Mesenchymal stem cell (in vitro differentiated cells and primary cell): ENCODE data around the gene INPP5A.

ENCODE experiments used
- DNase-seq: peaks from one replicate; pipeline ENCODE4 v3.0.0-alpha.2; 2013
- H2AFZ ChIP-seq: one replicate; pipeline ENCODE4 v1.6.1; 2013; ENCODE audit warnings: low read depth, mild to moderate bottlenecking, control low read depth, inconsistent platforms, low read length, moderate library complexity
- H2AK5ac ChIP-seq: 2 replicates; pipeline ENCODE4 v1.6.1; 2013; ENCODE audit warnings: low read length, moderate library complexity, mild to moderate bottlenecking, inconsistent platforms; ENCODE audit not compliant: severe bottlenecking
- H2BK120ac ChIP-seq: one replicate; pipeline ENCODE4 v1.6.1; 2013; ENCODE audit warnings: low read depth, mild to moderate bottlenecking, inconsistent platforms, low read length, moderate library complexity
- H2BK12ac ChIP-seq, 2 experiments: one replicate each; pipeline ENCODE4 v1.6.1; 2013; ENCODE audit warnings: inconsistent platforms in 2 of 2, low read length in 2 of 2, mild to moderate bottlenecking in 2 of 2, moderate library complexity in 2 of 2, control low read depth in 1 of 2
- H2BK15ac ChIP-seq: one replicate; pipeline ENCODE4 v1.6.1; 2013; ENCODE audit warnings: mild to moderate bottlenecking, low read depth, inconsistent platforms; ENCODE audit not compliant: poor library complexity, severe bottlenecking
- H2BK5ac ChIP-seq: 2 replicates; pipeline ENCODE4 v1.6.1; 2013; ENCODE audit warnings: low read depth, mild to moderate bottlenecking, low read length, control low read depth, inconsistent platforms; ENCODE audit not compliant: poor library complexity, severe bottlenecking
- H3K14ac ChIP-seq, 2 experiments: one replicate each; pipeline ENCODE4 v1.6.1; 2013; ENCODE audit warnings: inconsistent platforms in 2 of 2, low read length in 2 of 2, control low read depth in 1 of 2, mild to moderate bottlenecking in 1 of 2, moderate library complexity in 1 of 2
- H3K18ac ChIP-seq, 2 experiments: one replicate each; pipeline ENCODE4 v1.6.1; 2013; ENCODE audit warnings: inconsistent platforms in 2 of 2, low read length in 2 of 2, control low read depth in 1 of 2, low read depth in 1 of 2, mild to moderate bottlenecking in 1 of 2
- H3K23ac ChIP-seq, 2 experiments: one replicate each; pipeline ENCODE4 v1.6.1; 2013; ENCODE audit warnings: inconsistent platforms in 2 of 2, low read length in 2 of 2, mild to moderate bottlenecking in 2 of 2, moderate library complexity in 2 of 2, control low read depth in 1 of 2
- H3K27ac ChIP-seq: 2 replicates; pipeline ENCODE4 v1.5.1; 2013; ENCODE audit warnings: mild to moderate bottlenecking, moderate library complexity, low read length, control low read depth, inconsistent platforms; ENCODE audit not compliant: poor library complexity, severe bottlenecking
- H3K27me3 ChIP-seq, 2 experiments: 2 replicates each; pipeline versions ENCODE4 v1.6.1 to v1.7.0; 2013; ENCODE audit warnings: low read length in 2 of 2, mild to moderate bottlenecking in 2 of 2, moderate library complexity in 2 of 2, control low read depth in 1 of 2, inconsistent platforms in 1 of 2; ENCODE audit not compliant: control insufficient read depth in 1 of 2, insufficient read depth in 1 of 2
- H3K36me3 ChIP-seq, 2 experiments: 2 replicates each; pipeline versions ENCODE4 v1.6.1 to v1.7.0; 2013; ENCODE audit warnings: low read length in 2 of 2, control low read depth in 1 of 2, inconsistent platforms in 1 of 2, low read depth in 1 of 2, mild to moderate bottlenecking in 1 of 2; ENCODE audit not compliant: insufficient read depth in 2 of 2, control insufficient read depth in 1 of 2
- H3K4ac ChIP-seq, 2 experiments: one replicate each; pipeline ENCODE4 v1.6.1; 2013; ENCODE audit warnings: inconsistent platforms in 2 of 2, low read length in 2 of 2, mild to moderate bottlenecking in 2 of 2, moderate library complexity in 2 of 2, control low read depth in 1 of 2, low read depth in 1 of 2
- H3K4me1 ChIP-seq: 2 replicates; pipeline ENCODE4 v1.6.1; 2013; ENCODE audit warnings: low read depth, low read length, control low read depth; ENCODE audit not compliant: control insufficient read depth, insufficient read depth
- H3K4me2 ChIP-seq: 2 replicates; pipeline ENCODE4 v1.6.1; 2013; ENCODE audit warnings: low read length, mild to moderate bottlenecking, inconsistent platforms; ENCODE audit not compliant: poor library complexity, severe bottlenecking
- H3K4me3 ChIP-seq, 2 experiments: 2 replicates each; pipeline versions ENCODE4 v1.5.1 to v1.7.0; 2013; ENCODE audit warnings: low read length in 2 of 2, mild to moderate bottlenecking in 2 of 2, control low read depth in 1 of 2, low read depth in 1 of 2; ENCODE audit not compliant: insufficient read depth in 1 of 2
- H3K79me1 ChIP-seq: replicated peaks from 2 replicates; pipeline ENCODE4 v1.6.1; 2013; ENCODE audit warnings: mild to moderate bottlenecking, control low read depth, low read length, inconsistent platforms; ENCODE audit not compliant: poor library complexity, severe bottlenecking
- H3K9ac ChIP-seq: 2 replicates; pipeline ENCODE4 v1.7.0; 2013; ENCODE audit warnings: mild to moderate bottlenecking, low read length, moderate library complexity
- H3K9me3 ChIP-seq: 2 replicates; pipeline ENCODE4 v1.7.0; 2013; ENCODE audit warnings: mild to moderate bottlenecking, low read length; ENCODE audit not compliant: control insufficient read depth
- H4K8ac ChIP-seq: one replicate; pipeline ENCODE4 v1.6.1; 2013; ENCODE audit warnings: inconsistent platforms, mild to moderate bottlenecking, low read length, moderate library complexity
- H4K91ac ChIP-seq: one replicate; pipeline ENCODE4 v1.6.1; 2013; ENCODE audit warnings: mild to moderate bottlenecking, low read length, inconsistent platforms
- WGBS: methylation state at CpG from one replicate; pipeline ENCODE4 v1.1.7; 2013; ENCODE audit warnings: mixed read lengths; 5-methylcytosine and 5-hydroxymethylcytosine counted together

Gene INPP5A

GRCh38 chr10:132664407-132664806 is 126.8 kb downstream of the INPP5A start:
- Histone ChIP-seq H4K8ac (no peak overlapping the region), H3K27me3 (no peaks in the 10 kb centered on the region), H3K79me1 (peaks cover 4% of the 10 kb centered on the region), H2BK15ac (no peak overlapping the region), H2AFZ (no peak overlapping the region), H2BK12ac (peak overlapping the region; percentile 17 to 44), H3K4me2 (no peak overlapping the region), H2BK5ac (no peak overlapping the region), H2BK120ac (no peak overlapping the region), H3K36me3 (peaks cover 9 to 11% of the 10 kb centered on the region in 2 experiments), H3K27ac (no peak overlapping the region), H3K4me3 (no peak overlapping the region), H3K23ac (no peak overlapping the region), H3K9me3 (no peaks in the 10 kb centered on the region), H3K18ac (no peak overlapping the region), H3K4ac (peak overlapping the region in 1 of 2 experiments; percentile 17), H3K9ac (no peak overlapping the region), H3K14ac (peak overlapping the region in 1 of 2 experiments; percentile 9), H3K4me1 (peaks cover 42% of the 10 kb centered on the region), H4K91ac (no peak overlapping the region), H2AK5ac (peak overlapping the region; percentile 9)
- 86% methylated on average over 6 of the region's 6 CpGs for WGBS
- DNase-seq, result no peak

GRCh38 chr10:132664883-132665282 is 127.3 kb downstream of the INPP5A start:
- DNase-seq, result no peak
- H3K9ac ChIP-seq, result no peak overlapping the region
- no peak overlapping the region for H2BK12ac ChIP-seq
- peak overlapping the region; percentile 3 for H4K91ac ChIP-seq
- no peak overlapping the region for H3K4me2 ChIP-seq
- no peak overlapping the region for H3K27ac ChIP-seq
- no peak overlapping the region for H2BK120ac ChIP-seq
- H4K8ac ChIP-seq, result no peak overlapping the region
- H2BK5ac ChIP-seq, result no peak overlapping the region
- peaks cover 8% of the 10 kb centered on the region for H3K79me1 ChIP-seq
- H2AK5ac ChIP-seq, result peak overlapping the region; percentile 9
- no peak overlapping the region for H3K14ac ChIP-seq
- H3K18ac ChIP-seq, result no peak overlapping the region
- no peak overlapping the region for H3K4ac ChIP-seq
- WGBS, result 96% methylated on average over 16 of the region's 16 CpGs
- H3K23ac ChIP-seq, result no peak overlapping the region
- H3K4me3 ChIP-seq, result no peak overlapping the region
- H3K27me3 ChIP-seq, result no peaks in the 10 kb centered on the region
- no peak overlapping the region for H2AFZ ChIP-seq
- H2BK15ac ChIP-seq, result no peak overlapping the region
- peaks cover 4 to 11% of the 10 kb centered on the region in 2 experiments for H3K36me3 ChIP-seq
- H3K9me3 ChIP-seq, result no peaks in the 10 kb centered on the region
- peaks cover 42% of the 10 kb centered on the region for H3K4me1 ChIP-seq

GRCh38 chr10:132665946-132666704 is 128.5 kb downstream of the INPP5A start:
- Histone ChIP-seq H3K27ac (peak overlapping the region; percentile 67), H2BK15ac (no peak overlapping the region), H3K9me3 (no peaks in the 10 kb centered on the region), H2BK12ac (no peak overlapping the region), H4K91ac (no peak overlapping the region), H3K14ac (no peak overlapping the region), H3K4me3 (peak overlapping the region in 1 of 2 experiments; percentile 59), H3K9ac (peak overlapping the region; percentile 78), H3K4me1 (peaks cover 50% of the 10 kb centered on the region), H3K18ac (peak overlapping the region; percentile 16 to 67), H2AFZ (no peak overlapping the region), H3K27me3 (no peaks in the 10 kb centered on the region), H2AK5ac (no peak overlapping the region), H2BK5ac (no peak overlapping the region), H3K79me1 (peaks cover 15% of the 10 kb centered on the region), H4K8ac (no peak overlapping the region), H3K36me3 (peaks cover 3 to 5% of the 10 kb centered on the region in 2 experiments), H3K4me2 (peak overlapping the region; percentile 53), H3K23ac (no peak overlapping the region), H2BK120ac (peak overlapping the region; percentile 35), H3K4ac (no peak overlapping the region)
- WGBS, result 37% methylated on average over 12 of the region's 15 CpGs
- DNase-seq, result peak; percentile 96

- Histone ChIP-seq H2BK5ac (no peak overlapping the region), H3K4ac (peak overlapping the region in 1 of 2 experiments; percentile 24), H2BK15ac (peak overlapping the region; percentile 44), H3K9me3 (no peaks in the 10 kb centered on the region), H2BK12ac (no peak overlapping the region), H3K9ac (peak overlapping the region; percentile 78), H3K18ac (peak overlapping the region in 1 of 2 experiments; percentile 67), H3K27me3 (no peaks in the 10 kb centered on the region), H3K14ac (no peak overlapping the region), H2AK5ac (peak overlapping the region; percentile 31), H3K27ac (peak overlapping the region; percentile 67), H2BK120ac (peak overlapping the region; percentile 27), H2AFZ (no peak overlapping the region), H4K8ac (no peak overlapping the region), H3K36me3 (peaks cover 5 to 12% of the 10 kb centered on the region in 2 experiments), H3K79me1 (peaks cover 22% of the 10 kb centered on the region), H3K4me2 (peak overlapping the region; percentile 53), H3K4me3 (peak overlapping the region in 1 of 2 experiments; percentile 59), H4K91ac (peak overlapping the region; percentile 6), H3K23ac (no peak overlapping the region), H3K4me1 (peaks cover 53% of the 10 kb centered on the region)
- DNase-seq, result peak; percentile 52
- WGBS, result 59% methylated on average over 8 of the region's 12 CpGs
These were observed 129.2 kb downstream of the INPP5A start for GRCh38 chr10:132666705-132667341.
